HG02571 (cell line): ENCODE measurements around the gene CNKSR3.
"Not testable (repeated sequence)": the region's sequence is repeated elsewhere in the genome, so short reads cannot be mapped to it uniquely, and the experiment has no call there.

Experiments
- ATAC-seq: cut with Tn5 transposase; IDR thresholded peaks from one replicate; pipeline ENCODE4 v1.9.1; 2021; ENCODE audit warnings: mild to moderate bottlenecking, moderate library complexity; ENCODE audit not compliant: unreplicated experiment

Gene CNKSR3

GRCh38 chr6:154528310-154528915 is 17.9 kb upstream of the CNKSR3 start:
- ATAC-seq, result no peak

- no peak for ATAC-seq
These were observed 16.5 kb upstream of the CNKSR3 start for GRCh38 chr6:154526996-154527395.

GRCh38 chr6:154522576-154522975 is 12.1 kb upstream of the CNKSR3 start:
- ATAC-seq, result no peak

GRCh38 chr6:154521412-154521811 is 10.9 kb upstream of the CNKSR3 start:
- no peak for ATAC-seq

GRCh38 chr6:154520280-154520679 is 9.8 kb upstream of the CNKSR3 start:
- ATAC-seq, result no peak

GRCh38 chr6:154518396-154518795 is 7.9 kb upstream of the CNKSR3 start:
- ATAC-seq, result no peak

GRCh38 chr6:154516276-154516675 is 5.8 kb upstream of the CNKSR3 start:
- ATAC-seq, result no peak

GRCh38 chr6:154515826-154516225 is 5.3 kb upstream of the CNKSR3 start:
- no peak for ATAC-seq

- not testable (repeated sequence) for ATAC-seq
These were observed 4.6 kb upstream of the CNKSR3 start for GRCh38 chr6:154515076-154515475.

- ATAC-seq, result no peak
These were observed 4.0 kb upstream of the CNKSR3 start for GRCh38 chr6:154514481-154514880.

GRCh38 chr6:154513601-154514320 is 3.3 kb upstream of the CNKSR3 start:
- ATAC-seq, result no peak

- ATAC-seq, result no peak
These were observed 1.7 kb upstream of the CNKSR3 start for GRCh38 chr6:154512201-154512600.

- ATAC-seq, result no peak
These were observed 1.3 kb upstream of the CNKSR3 start for GRCh38 chr6:154511791-154512190.

- peak; percentile 27 for ATAC-seq
These were observed 903 bp downstream of the CNKSR3 start for GRCh38 chr6:154509421-154510143.

GRCh38 chr6:154508573-154509375 is 1.7 kb downstream of the CNKSR3 start:
- no peak for ATAC-seq

GRCh38 chr6:154506991-154507898 is 3.2 kb downstream of the CNKSR3 start:
- no peak for ATAC-seq

GRCh38 chr6:154506582-154506981 is 3.9 kb downstream of the CNKSR3 start:
- no peak for ATAC-seq

GRCh38 chr6:154506108-154506507 is 4.4 kb downstream of the CNKSR3 start:
- no peak for ATAC-seq

GRCh38 chr6:154504865-154505449 is 5.5 kb downstream of the CNKSR3 start:
- no peak for ATAC-seq

- ATAC-seq, result no peak
These were observed 6.4 kb downstream of the CNKSR3 start for GRCh38 chr6:154504102-154504501.
